NB4 (cell line): Measurements from ENCODE around the gene PARD3.

Experiments used
- DNase-seq: peaks from one replicate; pipeline ENCODE4 v3.0.0; 2010; ENCODE audit warnings: low read depth
- H3K4me3 ChIP-seq: one replicate; pipeline ENCODE4 v1.5.1; 2011; ENCODE audit warnings: mild to moderate bottlenecking, low read depth, low read length, moderate library complexity
- CTCF ChIP-seq: IDR thresholded peaks from one replicate; pipeline ENCODE4 v1.5.1; 2012; ENCODE audit warnings: low read depth, low read length
- MAX ChIP-seq: IDR thresholded peaks from 2 replicates; pipeline ENCODE4 v1.6.1; 2011; ENCODE audit warnings: low read depth, low read length
- MYC ChIP-seq: IDR thresholded peaks from 2 replicates; pipeline ENCODE4 v1.6.1; 2011; ENCODE audit warnings: low read depth, low read length
- POLR2A ChIP-seq: IDR thresholded peaks from 2 replicates; pipeline ENCODE4 v1.6.1; 2011; ENCODE audit warnings: mild to moderate bottlenecking; ENCODE audit not compliant: insufficient read length; ENCODE audit errors: extremely low read depth

The PARD3 gene

GRCh38 chr10:34106356-34106885 is 708.7 kb downstream of the PARD3 start:
- no peak for TF ChIP-seq CTCF
- TF ChIP-seq MYC: no peak
- TF ChIP-seq POLR2A: no peak
- TF ChIP-seq MAX: no peak
- DNase-seq: no peak
- H3K4me3 ChIP-seq: no peak overlapping the region

GRCh38 chr10:34104829-34105572 is 710.1 kb downstream of the PARD3 start:
- no peak for DNase-seq
- H3K4me3 ChIP-seq: no peak overlapping the region
- TF ChIP-seq MAX (no peak), CTCF (no peak), MYC (no peak), POLR2A (no peak)

GRCh38 chr10:34102893-34103506 is 712.1 kb downstream of the PARD3 start:
- TF ChIP-seq CTCF (no peak), POLR2A (no peak), MAX (no peak)
- no peak for DNase-seq
- H3K4me3 ChIP-seq: no peak overlapping the region

- H3K4me3 ChIP-seq: no peak overlapping the region
- no peak for TF ChIP-seq MAX
- no peak for TF ChIP-seq MYC
- no peak for TF ChIP-seq POLR2A
- TF ChIP-seq CTCF: no peak
- no peak for DNase-seq
Measured at GRCh38 chr10:34102237-34102673, 712.8 kb downstream of the PARD3 start.

GRCh38 chr10:34101001-34101400 is 714.1 kb downstream of the PARD3 start:
- H3K4me3 ChIP-seq: no peak overlapping the region
- TF ChIP-seq POLR2A (no peak), MAX (no peak)
- no peak for DNase-seq
